Chondrocyte (in vitro differentiated cells): ENCODE data around the gene RBM19. TPM values are rescaled to one million over a fixed set of nuclear protein-coding genes. Genes with fewer than 3 reads are reported as not detected.

Source experiments
- DNase-seq: peaks from one replicate; pipeline ENCODE4 v3.0.0; 2021; ENCODE audit warnings: mixed read lengths, low spot score
- H3K27ac Mint-ChIP-seq: one replicate; pipeline ENCODE4 v1.8.0; 2021; ENCODE audit warnings: mild to moderate bottlenecking, moderate library complexity, mixed read lengths; ENCODE audit not compliant: unreplicated experiment
- H3K27me3 Mint-ChIP-seq: 2 replicates; pipeline ENCODE4 v1.8.0; 2021; ENCODE audit warnings: low read depth, mixed read lengths
- H3K36me3 Mint-ChIP-seq: 2 replicates; pipeline ENCODE4 v1.8.0; 2021; ENCODE audit warnings: low read depth, mixed read lengths
- H3K4me1 Mint-ChIP-seq: 2 replicates; pipeline ENCODE4 v1.8.0; 2021; ENCODE audit warnings: low read depth, mild to moderate bottlenecking, mixed read lengths
- H3K4me3 Mint-ChIP-seq: one replicate; pipeline ENCODE4 v1.8.0; 2021; ENCODE audit warnings: mild to moderate bottlenecking, moderate library complexity, mixed read lengths; ENCODE audit not compliant: unreplicated experiment
- H3K9me3 Mint-ChIP-seq: 2 replicates; pipeline ENCODE4 v1.8.0; 2021; ENCODE audit warnings: low read depth, mixed read lengths
- CTCF ChIP-seq: fragments of 200-600 bp; sonication (generic); IDR thresholded peaks from 2 replicates; pipeline ENCODE4 v1.5.0; 2021; ENCODE audit warnings: antibody characterized with exemption, mild to moderate bottlenecking, moderate library complexity
- total RNA-seq: library from RNA; stranded (reverse); gene quantifications from 3 replicates; pipeline ENCODE4 v1.2.1, GENCODE V29; 2021

Gene RBM19
- total RNA-seq, 1 donor from 2014 or later = 16.2 TPM

DNA sequence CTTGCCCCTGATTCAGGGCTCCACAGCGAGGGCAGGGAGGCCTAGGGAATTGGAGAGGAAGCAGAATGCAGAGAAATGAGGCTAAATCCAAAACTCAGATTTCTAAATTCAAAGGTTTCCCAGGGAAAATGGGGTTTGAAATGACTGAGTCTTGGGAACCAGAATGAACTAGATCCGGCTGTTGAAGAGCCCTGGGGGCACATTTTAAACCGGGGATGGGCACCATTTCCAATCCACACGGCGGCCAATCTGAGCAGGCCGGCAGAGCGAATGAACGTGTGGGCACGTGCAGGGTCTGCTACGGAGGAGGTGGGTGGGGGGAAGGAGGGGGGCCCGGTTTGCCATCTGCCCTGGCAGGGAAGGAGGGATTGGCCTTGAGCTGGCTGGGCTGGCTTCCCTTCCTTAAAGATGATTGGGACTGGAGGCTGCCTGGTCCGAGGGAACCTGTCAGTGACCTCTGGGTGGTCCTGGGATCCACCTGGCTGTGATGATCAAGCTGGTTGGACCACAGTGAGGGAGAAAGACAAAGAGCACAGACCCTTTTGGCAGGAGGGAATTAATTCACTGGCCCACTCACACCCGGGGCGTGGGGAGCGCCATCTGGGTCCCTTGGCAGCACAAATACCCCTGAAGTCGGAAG is 161.0 kb downstream of the RBM19 start:
- no peak for TF ChIP-seq CTCF
- Mint-ChIP-seq H3K4me1 (no peaks in the 10 kb centered on the region), H3K4me3 (no peak overlapping the region), H3K9me3 (peaks cover 10% of the 10 kb centered on the region), H3K27me3 (peaks cover 4% of the 10 kb centered on the region), H3K27ac (no peak overlapping the region), H3K36me3 (peaks cover 5% of the 10 kb centered on the region)
- DNase-seq = peak; percentile 43

- no peak for TF ChIP-seq CTCF
- no peak overlapping the region for H3K4me3 Mint-ChIP-seq
Measured at GRCh38 chr12:113803759-113804140, 162.4 kb downstream of the RBM19 start.

DNA sequence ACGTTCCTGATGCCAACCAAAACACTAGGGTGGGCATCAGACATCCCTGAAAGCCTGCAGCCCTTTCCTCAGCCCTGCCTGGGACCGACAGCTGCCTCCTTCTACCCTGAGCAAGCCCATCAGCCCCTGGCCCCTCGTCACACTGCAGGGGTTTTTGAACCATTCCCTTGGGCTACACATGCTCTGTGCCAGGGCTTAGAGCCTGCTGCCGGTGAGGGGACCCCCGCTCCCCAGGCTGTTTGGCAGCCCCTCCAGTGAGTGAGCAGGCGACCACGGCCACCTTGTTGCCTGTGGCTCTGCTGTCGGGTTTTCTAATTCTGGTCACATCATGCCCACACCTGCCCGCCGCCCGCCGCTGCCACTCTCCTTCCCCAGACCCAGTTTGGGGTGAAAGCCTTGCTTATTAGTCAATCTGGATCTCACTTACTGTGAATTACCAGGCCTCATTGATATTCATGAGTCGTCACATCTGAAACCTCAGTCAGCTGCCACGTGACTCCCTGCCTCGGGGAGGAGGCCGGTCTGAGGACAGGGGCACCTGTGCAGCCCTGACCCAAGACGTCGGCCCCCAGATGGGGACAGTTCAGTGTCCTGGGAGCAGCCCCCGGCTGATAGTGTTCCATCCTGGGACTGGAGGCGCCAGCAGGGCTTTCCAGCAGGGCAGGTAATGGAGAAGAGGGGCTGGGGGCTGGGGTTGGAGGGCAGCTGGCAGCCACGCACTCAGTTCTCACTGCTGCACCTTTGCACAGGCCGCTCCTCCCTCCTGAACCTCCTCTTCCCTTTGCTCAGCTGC is 163.0 kb downstream of the RBM19 start:
- DNase-seq = peak; percentile 71
- Mint-ChIP-seq H3K9me3 (peaks cover 10% of the 10 kb centered on the region), H3K4me3 (no peak overlapping the region), H3K36me3 (peaks cover 5% of the 10 kb centered on the region), H3K27me3 (peaks cover 4% of the 10 kb centered on the region), H3K4me1 (no peaks in the 10 kb centered on the region), H3K27ac (no peak overlapping the region)
- no peak for TF ChIP-seq CTCF

More at GRCh38 chr12:113803759-113804140, 162.4 kb downstream of the RBM19 start:
- no peaks in the 10 kb centered on the region for H3K4me1 Mint-ChIP-seq
- no peak for DNase-seq
- H3K9me3 Mint-ChIP-seq = peaks cover 10% of the 10 kb centered on the region
- peaks cover 5% of the 10 kb centered on the region for H3K36me3 Mint-ChIP-seq
- H3K27ac Mint-ChIP-seq = no peak overlapping the region
- H3K27me3 Mint-ChIP-seq = peaks cover 4% of the 10 kb centered on the region

- Mint-ChIP-seq H3K36me3 (peaks cover 5% of the 10 kb centered on the region), H3K9me3 (peaks cover 10% of the 10 kb centered on the region), H3K4me1 (no peaks in the 10 kb centered on the region), H3K27ac (no peak overlapping the region), H3K4me3 (no peak overlapping the region), H3K27me3 (peaks cover 4% of the 10 kb centered on the region)
- TF ChIP-seq CTCF = no peak
- DNase-seq = peak; percentile 43
Measured at GRCh38 chr12:113802000-113802749, 163.9 kb downstream of the RBM19 start.

DNA sequence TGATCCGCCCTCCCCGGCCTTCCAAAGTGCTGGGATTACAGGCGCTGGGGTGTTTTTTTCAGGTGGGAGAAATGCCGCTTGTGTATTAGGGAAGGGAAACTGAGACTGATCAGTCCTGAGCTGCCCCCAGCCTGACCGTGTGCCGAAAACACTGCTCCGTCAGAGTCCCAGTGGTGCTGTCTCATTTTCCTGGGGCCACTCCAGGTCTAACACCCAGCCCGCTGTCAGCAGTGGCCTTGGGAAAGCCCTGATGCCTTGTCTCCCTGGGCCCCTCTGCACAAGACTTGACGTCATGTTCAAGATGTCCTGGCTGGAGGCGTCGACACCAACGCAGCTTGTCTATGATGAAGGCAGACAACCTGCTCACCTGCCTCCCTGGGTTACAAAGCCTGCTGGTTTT is 165.9 kb downstream of the RBM19 start:
- no peak for TF ChIP-seq CTCF
- Mint-ChIP-seq H3K9me3 (no peaks in the 10 kb centered on the region), H3K4me1 (no peaks in the 10 kb centered on the region), H3K4me3 (no peak overlapping the region), H3K36me3 (no peaks in the 10 kb centered on the region), H3K27me3 (peaks cover 13% of the 10 kb centered on the region), H3K27ac (no peak overlapping the region)
- peak; percentile 61 for DNase-seq
